Measurements from ENCODE around the gene KCNAB1. TPM values are rescaled to one million over a fixed set of nuclear protein-coding genes. Genes with fewer than 3 reads are reported as not detected.

Gene KCNAB1
- total RNA-seq, 2 experiments from 2014 or later = 0.09 TPM; not detected in 1

DNA sequence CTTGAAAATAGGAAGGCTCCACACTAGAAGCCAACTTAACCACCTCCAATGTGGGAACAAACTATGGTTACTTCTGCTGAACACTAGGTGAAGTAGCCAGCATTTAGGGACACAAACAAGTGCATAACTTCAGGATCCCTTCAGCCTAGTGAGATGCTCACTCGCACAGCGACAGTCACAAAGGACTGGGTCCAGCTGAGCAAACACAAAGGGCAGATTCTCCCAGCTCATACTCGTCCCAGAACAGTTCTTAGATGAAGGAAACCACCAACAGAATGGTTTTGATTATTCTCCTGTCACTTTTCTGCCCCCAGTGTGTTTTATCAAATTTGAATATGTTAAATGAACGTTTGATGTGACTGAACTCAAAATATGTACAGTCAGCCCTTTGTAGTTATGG, 201.6 kb downstream of the KCNAB1 start:
- H3K4me3 Mint-ChIP-seq = no peak overlapping the region
- no peaks in the 10 kb centered on the region for H3K9me3 Mint-ChIP-seq
- ATAC-seq (ENCODE audit: low read depth) (no peak), DNase-seq (no peak)
- H3K36me3 Mint-ChIP-seq = no peaks in the 10 kb centered on the region
- no peaks in the 10 kb centered on the region for H3K4me1 Mint-ChIP-seq
- no peak overlapping the region for H3K27ac Mint-ChIP-seq
- POLR2A ChIA-PET = no interaction called here
- peaks cover 18% of the 10 kb centered on the region for H3K27me3 Mint-ChIP-seq

DNA sequence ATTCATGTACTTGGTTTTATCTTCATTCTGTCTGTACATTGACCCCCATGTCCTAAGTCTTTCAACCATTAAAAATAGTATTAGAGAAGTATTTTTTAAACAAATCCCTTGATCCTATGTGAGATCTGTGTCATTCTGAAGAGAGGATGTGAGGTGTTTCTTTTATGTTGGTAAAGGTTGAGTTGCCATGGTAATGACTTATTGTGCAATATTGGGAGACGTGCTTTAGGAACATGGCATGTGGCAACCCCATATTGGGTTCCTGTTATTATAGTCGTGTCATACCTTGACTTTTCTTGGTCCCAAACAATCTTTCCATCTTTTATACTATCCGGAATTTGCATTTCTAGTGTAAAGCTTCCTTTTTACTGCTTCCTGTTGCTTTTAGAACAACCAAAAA, 203.1 kb downstream of the KCNAB1 start:
- no peak for ATAC-seq (ENCODE audit: low read depth)
- POLR2A ChIA-PET = no interaction called here
- Mint-ChIP-seq H3K4me3 (no peak overlapping the region), H3K36me3 (no peaks in the 10 kb centered on the region), H3K4me1 (no peaks in the 10 kb centered on the region), H3K27ac (no peak overlapping the region), H3K27me3 (peaks cover 18% of the 10 kb centered on the region), H3K9me3 (no peaks in the 10 kb centered on the region)
- no peak for DNase-seq

DNA sequence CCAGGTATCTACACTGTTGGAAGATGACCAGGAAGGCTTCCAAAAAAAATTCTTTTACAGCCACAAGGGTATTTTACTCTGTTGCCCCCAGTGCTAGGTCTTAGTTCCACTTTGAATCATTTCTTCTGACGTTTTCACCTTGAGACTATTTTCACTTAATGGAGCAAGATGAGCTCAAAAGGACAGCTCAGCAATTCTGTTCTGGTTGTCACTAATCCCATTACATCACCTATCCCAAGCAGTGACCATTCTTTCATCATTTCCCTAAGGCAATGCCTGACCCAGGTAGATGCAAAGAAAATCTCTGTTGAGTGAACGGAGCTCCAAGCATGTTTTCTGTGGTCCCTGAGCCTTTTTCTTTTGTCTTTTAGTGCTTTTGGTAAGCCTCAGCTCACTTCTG, 210.0 kb downstream of the KCNAB1 start:
- Mint-ChIP-seq H3K36me3 (no peaks in the 10 kb centered on the region), H3K4me3 (no peak overlapping the region), H3K4me1 (no peaks in the 10 kb centered on the region), H3K27ac (no peak overlapping the region), H3K27me3 (peaks cover 11% of the 10 kb centered on the region), H3K9me3 (no peaks in the 10 kb centered on the region)
- POLR2A ChIA-PET = no interaction called here
- no peak for DNase-seq
- no peak for ATAC-seq (ENCODE audit: low read depth)

DNA sequence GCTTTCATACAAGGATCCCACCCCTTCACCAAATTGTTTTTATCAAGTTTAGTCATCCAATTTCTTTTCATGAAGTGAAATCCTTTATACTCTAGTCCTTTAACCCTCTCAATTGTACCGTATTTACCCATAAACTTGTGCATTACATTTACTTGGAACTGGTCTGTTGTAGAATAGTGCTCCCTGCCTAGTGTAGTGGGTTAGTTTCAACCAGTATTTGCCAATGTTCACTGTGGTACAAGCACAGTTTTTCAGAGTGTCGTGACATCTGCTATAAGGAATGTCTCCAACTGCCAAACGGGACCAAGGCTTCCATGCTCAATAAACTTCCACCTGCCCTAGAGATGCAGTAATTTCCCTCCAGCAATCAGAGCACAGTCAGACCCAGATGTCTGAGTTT, 211.9 kb downstream of the KCNAB1 start:
- Mint-ChIP-seq H3K27me3 (peaks cover 18% of the 10 kb centered on the region), H3K27ac (no peak overlapping the region), H3K4me3 (no peak overlapping the region), H3K9me3 (no peaks in the 10 kb centered on the region), H3K36me3 (no peaks in the 10 kb centered on the region), H3K4me1 (no peaks in the 10 kb centered on the region)
- ATAC-seq (ENCODE audit: low read depth) (no peak), DNase-seq (no peak)
- POLR2A ChIA-PET = no interaction called here

DNA sequence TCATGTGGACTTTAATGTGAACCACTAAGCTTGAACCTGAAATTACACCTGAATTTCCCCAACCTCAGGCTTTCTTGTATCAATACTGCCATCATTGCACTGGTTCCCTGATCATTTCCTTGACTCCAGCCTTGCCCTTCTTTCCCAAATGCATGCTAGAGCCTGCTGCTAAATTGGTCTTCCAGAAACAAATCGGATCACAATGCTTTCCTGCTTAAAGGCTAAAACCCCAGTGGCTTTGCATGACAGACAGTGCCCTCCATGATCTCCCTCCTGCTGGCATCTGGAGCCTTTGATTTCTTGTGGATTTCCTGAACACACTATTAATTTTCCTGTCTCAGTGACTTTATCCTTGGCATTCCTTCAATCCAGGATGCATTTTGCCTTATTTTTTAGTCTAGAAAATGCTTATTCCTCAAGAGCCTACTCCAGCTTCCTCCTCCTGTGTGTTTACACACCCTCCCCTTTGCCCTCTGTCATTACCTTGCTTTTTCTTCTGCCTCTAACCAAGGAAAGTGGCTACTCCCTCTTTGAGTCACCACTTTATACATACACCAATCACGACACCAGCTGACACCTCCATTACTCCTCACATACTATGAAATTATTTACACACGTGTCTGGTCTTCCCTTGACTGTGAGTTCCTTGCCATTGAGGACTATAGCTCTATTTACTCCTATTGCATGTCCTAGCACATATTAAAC, 214.6 kb downstream of the KCNAB1 start:
- no peak for ATAC-seq (ENCODE audit: low read depth)
- POLR2A ChIA-PET = no interaction called here
- peaks cover 18% of the 10 kb centered on the region for H3K27me3 Mint-ChIP-seq

DNA sequence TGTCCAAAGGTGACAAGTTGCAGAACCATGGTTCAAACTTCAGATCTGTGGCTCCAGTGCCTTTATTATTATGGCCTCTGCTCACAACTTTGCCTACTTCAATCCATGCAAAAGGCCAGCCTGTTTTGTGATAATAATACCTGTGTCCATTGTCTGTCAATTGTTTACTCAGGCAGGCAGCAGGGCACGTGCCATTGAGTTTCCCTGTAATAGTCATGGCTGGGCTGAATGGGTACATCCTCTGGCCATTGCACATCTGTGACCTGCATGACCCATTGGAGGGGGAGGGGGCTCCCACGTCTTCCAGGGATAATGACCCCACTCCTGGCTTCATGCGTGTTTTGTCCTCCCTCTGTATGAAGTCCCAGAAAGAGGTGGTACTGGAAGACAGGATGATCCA, 219.1 kb downstream of the KCNAB1 start:
- Mint-ChIP-seq H3K9me3 (no peaks in the 10 kb centered on the region), H3K4me3 (no peak overlapping the region), H3K27ac (no peak overlapping the region), H3K36me3 (no peaks in the 10 kb centered on the region), H3K4me1 (peaks cover 4% of the 10 kb centered on the region), H3K27me3 (peaks cover 20% of the 10 kb centered on the region)
- POLR2A ChIA-PET = no interaction called here
- DNase-seq = no peak
- no peak for ATAC-seq (ENCODE audit: low read depth)

More for the DNA sequence above, 214.6 kb downstream of the KCNAB1 start:
- H3K9me3 Mint-ChIP-seq = no peaks in the 10 kb centered on the region
- DNase-seq = no peak
- no peaks in the 10 kb centered on the region for H3K36me3 Mint-ChIP-seq
- no peak overlapping the region for H3K4me3 Mint-ChIP-seq
- H3K27ac Mint-ChIP-seq = no peak overlapping the region
- no peaks in the 10 kb centered on the region for H3K4me1 Mint-ChIP-seq

DNA sequence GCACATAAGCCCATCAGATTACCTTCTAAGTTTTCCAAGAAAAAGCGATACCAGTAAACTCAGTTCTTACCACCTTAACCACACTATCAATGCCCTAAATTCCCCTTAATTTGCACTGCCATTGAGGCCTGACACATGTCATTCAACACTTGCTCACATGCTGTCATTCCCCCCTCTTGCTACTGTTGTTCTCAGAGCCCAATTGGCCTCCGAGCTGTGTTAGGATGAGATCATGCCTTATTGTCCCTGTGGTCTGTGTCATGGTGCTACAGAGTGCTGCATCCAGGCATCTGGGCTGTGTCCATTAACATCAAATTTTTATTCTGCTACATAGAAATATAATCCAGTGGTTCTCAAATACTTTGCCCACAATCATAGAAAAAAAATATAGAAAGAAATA, 221.0 kb downstream of the KCNAB1 start:
- Mint-ChIP-seq H3K4me3 (no peak overlapping the region), H3K4me1 (peaks cover 4% of the 10 kb centered on the region), H3K9me3 (no peaks in the 10 kb centered on the region), H3K27ac (no peak overlapping the region), H3K36me3 (no peaks in the 10 kb centered on the region), H3K27me3 (peaks cover 13% of the 10 kb centered on the region)
- ATAC-seq (ENCODE audit: low read depth) = no peak
- no peak for DNase-seq
- POLR2A ChIA-PET = interaction anchor here (0.7 kb wide), 1 partner anchor 1114 kb away, joined by 3 read pairs; no protein-coding TSS in a partner anchor

DNA sequence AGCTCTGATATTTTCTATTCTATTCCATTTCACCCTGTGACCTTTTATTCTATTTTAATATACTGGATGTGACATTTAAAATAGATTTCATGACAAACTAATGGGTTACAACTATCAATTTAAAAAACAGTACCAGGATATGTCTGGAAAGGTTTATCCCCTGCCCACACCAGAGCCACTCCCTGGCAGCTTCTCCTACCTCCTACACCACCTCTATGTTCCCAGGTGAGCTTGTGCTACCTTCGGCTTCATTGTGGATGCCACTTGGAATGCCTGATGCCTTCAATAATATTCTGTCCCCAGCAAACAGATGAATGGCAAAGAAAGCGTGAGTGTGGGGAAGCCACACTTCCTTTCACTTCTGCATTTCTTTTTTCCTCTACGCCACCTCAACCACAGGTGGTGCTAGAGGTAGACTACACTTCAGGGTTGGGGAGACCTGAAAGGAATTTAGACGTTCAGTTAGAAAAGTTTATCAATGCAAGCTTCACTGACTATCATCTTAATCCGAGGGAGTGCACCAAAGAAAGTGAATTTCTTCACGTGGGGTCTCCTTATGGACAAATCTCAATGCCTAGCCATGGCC, 221.5 kb downstream of the KCNAB1 start:
- peaks cover 12% of the 10 kb centered on the region for H3K27me3 Mint-ChIP-seq
- H3K36me3 Mint-ChIP-seq = no peaks in the 10 kb centered on the region
- DNase-seq = no peak
- peak; percentile 45 for ATAC-seq (ENCODE audit: low read depth)
- no peaks in the 10 kb centered on the region for H3K9me3 Mint-ChIP-seq
- H3K4me1 Mint-ChIP-seq = peaks cover 4% of the 10 kb centered on the region
- H3K27ac Mint-ChIP-seq = no peak overlapping the region
- H3K4me3 Mint-ChIP-seq = no peak overlapping the region
- POLR2A ChIA-PET = interaction anchor here (0.7 kb wide), 1 partner anchor 1115 kb away, joined by 3 read pairs; no protein-coding TSS in a partner anchor

DNA sequence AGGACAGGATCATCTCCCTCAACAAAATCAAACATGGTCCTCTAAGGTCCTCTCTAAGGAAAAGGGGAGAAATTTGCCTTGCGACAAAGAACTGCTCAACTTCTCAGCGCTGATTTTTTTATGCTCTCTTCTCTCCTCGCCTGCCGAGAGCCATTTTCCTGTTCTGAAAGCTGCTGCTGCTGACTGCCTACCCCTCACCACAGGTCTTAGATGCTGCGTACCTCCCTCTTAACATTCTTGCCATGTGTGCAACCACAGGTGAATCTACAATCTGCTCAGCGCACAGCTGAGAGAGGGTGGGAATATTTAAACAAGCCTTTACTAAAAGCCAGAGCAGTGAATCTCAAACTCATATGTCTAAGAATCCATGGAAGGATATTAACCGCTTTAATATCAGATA, 223.8 kb downstream of the KCNAB1 start:
- no peak for ATAC-seq (ENCODE audit: low read depth)
- Mint-ChIP-seq H3K27me3 (peaks cover 10% of the 10 kb centered on the region), H3K4me1 (peaks cover 4% of the 10 kb centered on the region), H3K9me3 (no peaks in the 10 kb centered on the region), H3K4me3 (no peak overlapping the region), H3K36me3 (no peaks in the 10 kb centered on the region), H3K27ac (no peak overlapping the region)
- POLR2A ChIA-PET = no interaction called here
- no peak for DNase-seq

DNA sequence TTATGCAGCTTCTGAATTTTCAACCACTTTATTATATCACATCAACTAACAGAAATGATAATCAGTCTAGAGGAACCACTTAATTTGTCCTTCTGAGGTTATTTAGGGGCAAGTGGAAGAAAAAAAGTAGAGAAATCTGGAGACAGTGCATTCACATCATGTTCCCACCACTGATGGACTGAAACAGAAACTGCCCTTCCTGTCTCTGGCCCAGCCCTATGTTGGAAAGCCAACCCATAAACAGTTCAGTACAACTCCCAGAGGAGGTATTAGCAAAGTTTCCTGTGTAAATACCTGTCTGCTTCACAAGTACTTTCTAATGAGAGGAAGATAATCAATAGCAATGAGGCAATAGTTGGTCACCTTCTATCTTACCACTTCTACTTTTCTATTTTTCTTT, 228.7 kb downstream of the KCNAB1 start:
- Mint-ChIP-seq H3K36me3 (no peaks in the 10 kb centered on the region), H3K27ac (no peak overlapping the region), H3K9me3 (no peaks in the 10 kb centered on the region), H3K4me3 (no peak overlapping the region), H3K4me1 (no peaks in the 10 kb centered on the region), H3K27me3 (peaks cover 8% of the 10 kb centered on the region)
- DNase-seq = no peak
- no peak for ATAC-seq (ENCODE audit: low read depth)
- POLR2A ChIA-PET = no interaction called here

DNA sequence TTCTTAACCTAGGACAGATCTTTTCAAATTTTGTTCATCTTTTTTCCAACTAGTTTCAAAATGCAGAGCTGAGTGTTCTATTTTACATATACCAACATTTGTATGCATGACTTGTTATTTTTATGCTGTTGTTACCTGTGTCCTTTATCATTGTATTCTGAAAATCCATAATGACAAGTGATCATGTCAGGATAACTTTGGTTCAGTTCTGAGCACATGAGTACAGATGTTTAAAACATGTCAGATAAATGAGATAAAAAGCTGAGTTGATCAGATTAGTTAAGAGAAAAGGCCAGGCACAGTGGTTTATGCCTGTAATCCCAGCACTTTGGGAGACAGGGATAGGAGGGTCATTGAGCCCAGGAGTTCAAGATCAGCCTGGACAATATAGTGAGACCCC, 229.6 kb downstream of the KCNAB1 start:
- Mint-ChIP-seq H3K9me3 (no peaks in the 10 kb centered on the region), H3K27ac (no peak overlapping the region), H3K4me3 (no peak overlapping the region), H3K27me3 (peaks cover 11% of the 10 kb centered on the region), H3K36me3 (no peaks in the 10 kb centered on the region), H3K4me1 (no peaks in the 10 kb centered on the region)
- DNase-seq = no peak
- POLR2A ChIA-PET = no interaction called here
- ATAC-seq (ENCODE audit: low read depth) = no peak

DNA sequence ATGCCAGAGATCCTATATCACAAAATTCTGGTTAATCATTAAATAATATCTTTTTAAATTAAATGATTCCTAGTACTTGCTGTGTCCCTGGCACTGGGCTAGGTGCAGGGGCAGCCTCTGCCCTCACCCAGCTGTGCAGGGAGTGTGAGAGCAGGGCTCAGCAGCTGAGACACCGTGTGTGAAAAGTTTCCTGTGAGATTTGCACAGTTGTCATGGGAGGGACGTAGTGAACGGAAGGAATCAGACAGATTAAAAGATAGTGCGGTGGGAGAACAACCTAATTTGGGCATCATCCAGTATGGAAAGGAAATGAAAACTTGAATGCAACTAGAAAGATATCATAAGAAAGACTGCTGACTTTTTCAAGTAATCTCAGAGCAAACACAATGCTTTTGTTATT, 230.4 kb downstream of the KCNAB1 start:
- Mint-ChIP-seq H3K4me1 (no peaks in the 10 kb centered on the region), H3K4me3 (no peak overlapping the region), H3K27ac (no peak overlapping the region), H3K27me3 (peaks cover 11% of the 10 kb centered on the region), H3K9me3 (no peaks in the 10 kb centered on the region), H3K36me3 (no peaks in the 10 kb centered on the region)
- POLR2A ChIA-PET = no interaction called here
- ATAC-seq (ENCODE audit: low read depth) (no peak), DNase-seq (no peak)

DNA sequence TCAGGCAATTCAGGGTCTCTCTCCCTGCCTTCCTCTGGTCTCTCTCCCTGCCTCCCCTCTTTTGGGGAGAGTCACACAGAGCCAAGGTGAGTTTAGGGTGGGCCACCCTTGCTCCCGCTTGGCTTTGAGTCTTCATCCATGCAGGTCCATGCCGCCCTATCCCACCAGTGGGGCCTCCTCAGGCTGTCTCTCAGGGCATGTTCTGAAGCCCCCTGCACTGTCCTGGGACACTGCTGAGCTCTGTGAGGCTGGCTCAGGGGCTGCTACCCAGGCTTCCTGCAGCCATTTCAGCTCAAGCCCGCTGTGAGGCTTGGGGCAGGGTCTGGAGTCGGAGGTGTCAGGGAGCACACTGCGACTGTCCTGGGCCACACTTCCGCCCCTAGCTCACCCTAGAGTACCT, 231.4 kb downstream of the KCNAB1 start:
- POLR2A ChIA-PET = no interaction called here
- Mint-ChIP-seq H3K27ac (no peak overlapping the region), H3K36me3 (no peaks in the 10 kb centered on the region), H3K27me3 (peaks cover 12% of the 10 kb centered on the region), H3K9me3 (no peaks in the 10 kb centered on the region), H3K4me3 (no peak overlapping the region), H3K4me1 (no peaks in the 10 kb centered on the region)
- DNase-seq (no peak), ATAC-seq (ENCODE audit: low read depth) (no peak)

DNA sequence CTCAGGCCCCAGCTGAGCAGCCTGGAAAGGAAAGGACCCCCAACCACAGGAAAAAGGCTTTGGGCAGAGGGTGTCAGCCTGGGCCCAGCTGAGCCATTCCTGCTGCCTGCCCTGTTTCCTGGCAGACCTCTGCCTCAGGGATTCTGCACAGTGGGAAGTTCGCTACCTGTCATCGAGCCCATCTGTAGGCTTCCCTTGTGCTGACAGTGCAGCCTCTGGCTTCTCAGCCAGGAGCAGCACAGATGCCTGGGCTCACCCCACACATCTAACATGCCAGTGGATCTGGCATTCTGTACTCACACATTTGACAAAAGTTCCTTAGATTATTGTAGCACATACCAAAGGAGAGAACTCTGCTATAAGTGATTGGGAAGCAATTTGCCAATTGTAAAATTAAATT, 232.3 kb downstream of the KCNAB1 start:
- POLR2A ChIA-PET = no interaction called here
- no peaks in the 10 kb centered on the region for H3K36me3 Mint-ChIP-seq
- DNase-seq (no peak), ATAC-seq (ENCODE audit: low read depth) (no peak)
- no peak overlapping the region for H3K4me3 Mint-ChIP-seq
- peaks cover 16% of the 10 kb centered on the region for H3K27me3 Mint-ChIP-seq
- no peaks in the 10 kb centered on the region for H3K4me1 Mint-ChIP-seq
- H3K9me3 Mint-ChIP-seq = no peaks in the 10 kb centered on the region
- H3K27ac Mint-ChIP-seq = no peak overlapping the region
